HG02870 (cell line): ENCODE data around the gene GNL1.
"Not testable (repeated sequence)": the region's sequence is repeated elsewhere in the genome, so short reads cannot be mapped to it uniquely, and the experiment has no call there.

ENCODE experiments used
- ATAC-seq: cut with Tn5 transposase; IDR thresholded peaks from one replicate; pipeline ENCODE4 v1.9.1; 2021; ENCODE audit warnings: mild to moderate bottlenecking, moderate library complexity; ENCODE audit not compliant: unreplicated experiment

Gene GNL1

GRCh38 chr6:30500421-30501355 is 55.6 kb downstream of the GNL1 start:
- ATAC-seq, result no peak

GRCh38 chr6:30498705-30499104 is 57.6 kb downstream of the GNL1 start:
- ATAC-seq, result not testable (repeated sequence)

- ATAC-seq, result no peak
Measured at GRCh38 chr6:30497714-30498113, 58.6 kb downstream of the GNL1 start.

GRCh38 chr6:30497261-30497599 is 59.1 kb downstream of the GNL1 start:
- not testable (repeated sequence) for ATAC-seq

- no peak for ATAC-seq
Measured at GRCh38 chr6:30495993-30496392, 60.3 kb downstream of the GNL1 start.

- ATAC-seq, result not testable (repeated sequence)
Measured at GRCh38 chr6:30495060-30495459, 61.2 kb downstream of the GNL1 start.

GRCh38 chr6:30494291-30494861 is 61.9 kb downstream of the GNL1 start:
- ATAC-seq, result no peak

GRCh38 chr6:30493643-30494250 is 62.5 kb downstream of the GNL1 start:
- ATAC-seq, result no peak

GRCh38 chr6:30491991-30492952 is 64.0 kb downstream of the GNL1 start:
- no peak for ATAC-seq
